IPS-20b (cell line): ENCODE measurements around the gene KRT9.
"Not testable (repeated sequence)": the region's sequence is repeated elsewhere in the genome, so short reads cannot be mapped to it uniquely, and the experiment has no call there.

Experiments
- H3K27ac ChIP-seq: one replicate; pipeline ENCODE4 v1.5.1; 2013; ENCODE audit warnings: low read length
- H3K27me3 ChIP-seq: 2 replicates; pipeline ENCODE4 v1.6.1; 2013; ENCODE audit warnings: mild to moderate bottlenecking, low read length, inconsistent platforms; ENCODE audit not compliant: insufficient read depth
- H3K36me3 ChIP-seq: 2 replicates; pipeline ENCODE4 v1.6.1; 2013; ENCODE audit warnings: low read depth, mild to moderate bottlenecking, inconsistent platforms, low read length, moderate library complexity; ENCODE audit not compliant: insufficient read depth
- H3K4me1 ChIP-seq: 2 replicates; pipeline ENCODE4 v1.6.1; 2013; ENCODE audit warnings: mild to moderate bottlenecking, control low read depth, inconsistent platforms, low read length, moderate library complexity; ENCODE audit not compliant: insufficient read depth
- H3K4me3 ChIP-seq: 2 replicates; pipeline ENCODE4 v1.5.1; 2013; ENCODE audit warnings: mild to moderate bottlenecking, low read length, inconsistent platforms
- H3K9ac ChIP-seq: 2 replicates; pipeline ENCODE4 v1.6.1; 2013; ENCODE audit warnings: low read depth, mild to moderate bottlenecking, inconsistent platforms, low read length, moderate library complexity
- H3K9me3 ChIP-seq: 2 replicates; pipeline ENCODE4 v1.6.1; 2013; ENCODE audit warnings: mild to moderate bottlenecking, low read depth, low read length, inconsistent platforms; ENCODE audit not compliant: insufficient read depth

Gene KRT9

DNA sequence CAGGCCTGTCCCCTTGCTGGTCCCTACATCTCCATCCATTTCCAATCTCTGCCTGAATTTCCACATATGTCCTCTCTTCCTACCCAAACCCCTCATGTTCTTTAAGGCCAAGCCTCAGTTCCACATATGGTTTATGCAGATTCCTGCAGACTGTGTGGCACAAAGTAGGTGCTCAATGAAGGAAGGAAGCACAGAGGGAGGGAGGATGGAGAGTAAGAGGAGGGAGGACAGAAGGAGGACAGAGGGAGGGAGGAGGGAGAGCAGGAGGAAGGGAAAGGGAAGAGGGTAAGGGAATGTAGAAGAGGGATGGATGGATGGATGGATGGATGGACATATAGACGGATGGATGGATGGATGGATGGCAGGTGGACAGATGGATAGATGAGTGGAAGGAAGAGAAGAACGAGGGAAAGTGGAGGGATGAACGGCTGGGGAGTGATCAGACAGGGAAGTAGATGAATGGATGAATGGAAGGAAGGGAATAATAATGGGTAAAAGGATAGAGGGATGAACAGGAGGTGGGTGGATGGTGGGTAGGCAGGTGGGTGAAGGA, 22.6 kb upstream of the KRT9 start:
- H3K27ac ChIP-seq, result no peak overlapping the region
- H3K4me3 ChIP-seq, result no peak overlapping the region
- no peaks in the 10 kb centered on the region for H3K4me1 ChIP-seq
- H3K27me3 ChIP-seq, result no peaks in the 10 kb centered on the region
- no peaks in the 10 kb centered on the region for H3K36me3 ChIP-seq
- no peak overlapping the region for H3K9ac ChIP-seq
- no peaks in the 10 kb centered on the region for H3K9me3 ChIP-seq

DNA sequence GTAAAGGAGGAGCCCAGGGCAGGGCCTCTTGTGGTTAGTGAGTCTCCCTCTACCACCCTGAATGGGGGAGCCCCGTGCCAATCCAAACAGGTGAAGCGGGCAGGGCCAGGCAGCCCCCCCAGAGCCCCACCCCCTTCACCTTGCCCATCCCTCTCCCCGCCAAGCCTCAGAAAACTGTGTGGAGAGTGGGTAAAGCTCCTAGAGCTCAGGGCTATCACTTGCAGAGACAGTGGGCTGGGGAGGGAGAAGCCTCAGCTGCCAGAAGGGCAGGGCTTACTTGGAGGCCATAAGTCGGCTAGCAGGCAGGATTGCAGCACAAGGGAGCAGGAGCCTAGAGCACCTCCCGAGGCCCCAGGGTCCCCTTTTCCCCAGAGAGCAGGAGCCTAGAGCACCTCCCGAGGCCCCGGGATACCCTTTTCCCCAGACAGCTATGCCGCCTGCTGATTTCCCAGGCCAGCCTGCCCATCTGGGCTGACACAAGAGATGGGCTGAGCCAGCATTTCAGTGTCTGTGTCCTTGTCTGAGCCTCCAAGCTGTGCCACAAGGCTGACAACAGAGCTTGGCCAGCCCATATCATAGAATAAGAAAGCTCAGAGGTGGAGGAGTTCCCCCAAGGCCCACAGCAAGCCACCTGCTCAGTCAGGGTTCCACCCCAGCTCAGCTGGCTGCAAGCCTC, 21.6 kb upstream of the KRT9 start:
- H3K9me3 ChIP-seq, result no peaks in the 10 kb centered on the region
- H3K4me3 ChIP-seq, result no peak overlapping the region
- H3K9ac ChIP-seq, result no peak overlapping the region
- no peaks in the 10 kb centered on the region for H3K36me3 ChIP-seq
- no peaks in the 10 kb centered on the region for H3K27me3 ChIP-seq
- no peak overlapping the region for H3K27ac ChIP-seq
- no peaks in the 10 kb centered on the region for H3K4me1 ChIP-seq

DNA sequence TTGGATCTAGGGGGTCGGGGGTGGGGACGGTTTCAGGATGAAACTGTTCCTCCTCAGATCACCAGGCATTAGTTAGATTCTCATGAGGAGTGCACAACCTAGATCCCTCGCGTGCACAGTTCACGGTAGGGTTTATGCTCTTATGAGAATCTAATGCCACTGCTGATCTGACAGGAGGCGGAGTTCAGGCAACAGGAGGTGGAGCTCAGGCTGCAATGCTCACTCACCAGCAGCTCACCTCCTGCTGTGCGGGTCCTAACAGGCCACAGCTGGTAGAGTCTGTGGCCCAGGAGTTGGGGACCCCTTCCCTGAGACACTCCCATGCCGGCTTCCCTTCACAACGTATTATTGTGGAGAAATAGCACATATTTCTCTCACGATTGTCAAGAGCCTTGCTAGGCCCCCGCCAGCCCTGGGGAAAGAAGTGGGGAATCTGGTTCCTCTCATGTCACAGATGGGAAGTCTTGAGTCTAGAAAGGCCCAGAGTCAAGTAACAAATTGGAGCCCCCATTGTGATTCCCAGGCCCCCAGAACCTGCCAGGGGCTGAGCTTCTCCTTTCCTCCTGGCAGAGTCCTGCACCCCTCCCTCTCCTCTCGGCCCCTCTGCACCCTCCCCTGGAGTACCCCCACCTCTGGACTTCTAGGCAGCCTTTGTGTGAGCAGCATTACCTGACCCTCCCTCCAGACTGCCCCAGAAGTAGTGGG, 20.9 kb upstream of the KRT9 start:
- Histone ChIP-seq H3K9me3 (no peaks in the 10 kb centered on the region), H3K27ac (no peak overlapping the region), H3K4me3 (no peak overlapping the region), H3K9ac (no peak overlapping the region), H3K27me3 (no peaks in the 10 kb centered on the region), H3K4me1 (no peaks in the 10 kb centered on the region), H3K36me3 (no peaks in the 10 kb centered on the region)

DNA sequence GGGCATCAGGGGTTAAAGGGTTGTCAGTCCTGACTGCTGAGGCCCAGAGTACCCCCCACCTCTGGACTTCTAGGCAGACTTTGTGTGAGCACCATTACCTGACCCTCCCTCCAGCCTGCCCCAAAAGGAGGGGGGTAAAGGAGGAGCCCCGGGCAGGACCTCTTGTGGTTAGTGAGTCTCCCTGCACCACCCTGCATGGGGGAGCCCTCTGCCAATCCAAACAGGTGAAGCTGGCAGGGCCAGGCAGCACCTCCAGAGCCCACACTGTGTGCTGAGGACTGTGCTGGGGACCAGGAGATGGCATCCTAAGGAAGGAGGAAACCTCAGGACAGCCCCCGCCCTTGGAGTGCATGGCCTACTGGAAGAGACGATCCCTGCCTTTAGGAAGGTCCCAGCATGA, 17.4 kb upstream of the KRT9 start:
- Histone ChIP-seq H3K9me3 (no peaks in the 10 kb centered on the region), H3K27me3 (no peaks in the 10 kb centered on the region), H3K4me1 (no peaks in the 10 kb centered on the region), H3K9ac (no peak overlapping the region), H3K27ac (no peak overlapping the region), H3K4me3 (no peak overlapping the region), H3K36me3 (no peaks in the 10 kb centered on the region)

DNA sequence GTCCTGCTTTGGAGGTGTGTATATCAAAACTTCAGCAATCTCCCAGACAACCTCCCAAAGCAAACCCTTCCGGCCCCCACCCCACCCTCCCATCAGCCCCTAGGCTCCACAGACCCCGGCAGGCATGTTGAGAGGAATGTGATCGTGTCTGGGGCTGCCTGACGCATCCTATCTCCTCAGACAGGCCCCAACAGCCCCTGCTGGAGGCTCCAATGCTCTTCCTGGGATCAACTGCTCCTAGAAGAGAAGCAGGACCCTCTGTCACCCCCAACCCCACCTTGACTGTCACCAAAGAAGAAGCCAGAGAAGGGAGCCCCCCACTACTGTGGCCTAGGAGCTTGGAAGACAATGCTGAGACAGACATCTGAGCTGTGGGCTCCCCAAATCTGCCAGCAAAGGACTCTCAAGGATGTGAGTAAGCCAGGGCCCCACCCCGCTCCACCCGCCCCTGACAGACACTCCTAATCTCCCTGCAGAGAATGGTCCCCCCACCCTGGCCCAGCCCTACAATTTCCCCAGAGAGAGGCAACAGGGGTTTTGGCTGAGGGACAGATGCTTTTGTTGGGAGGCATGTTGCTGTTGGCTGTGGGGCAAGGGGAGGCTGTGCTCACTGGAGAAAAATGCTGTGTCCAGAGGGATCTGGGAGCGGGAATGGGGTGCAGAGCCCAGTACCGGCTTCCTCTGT, 16.4 kb upstream of the KRT9 start:
- Histone ChIP-seq H3K36me3 (no peaks in the 10 kb centered on the region), H3K4me3 (no peak overlapping the region), H3K27ac (no peak overlapping the region), H3K27me3 (no peaks in the 10 kb centered on the region), H3K4me1 (no peaks in the 10 kb centered on the region), H3K9me3 (no peaks in the 10 kb centered on the region), H3K9ac (no peak overlapping the region)

DNA sequence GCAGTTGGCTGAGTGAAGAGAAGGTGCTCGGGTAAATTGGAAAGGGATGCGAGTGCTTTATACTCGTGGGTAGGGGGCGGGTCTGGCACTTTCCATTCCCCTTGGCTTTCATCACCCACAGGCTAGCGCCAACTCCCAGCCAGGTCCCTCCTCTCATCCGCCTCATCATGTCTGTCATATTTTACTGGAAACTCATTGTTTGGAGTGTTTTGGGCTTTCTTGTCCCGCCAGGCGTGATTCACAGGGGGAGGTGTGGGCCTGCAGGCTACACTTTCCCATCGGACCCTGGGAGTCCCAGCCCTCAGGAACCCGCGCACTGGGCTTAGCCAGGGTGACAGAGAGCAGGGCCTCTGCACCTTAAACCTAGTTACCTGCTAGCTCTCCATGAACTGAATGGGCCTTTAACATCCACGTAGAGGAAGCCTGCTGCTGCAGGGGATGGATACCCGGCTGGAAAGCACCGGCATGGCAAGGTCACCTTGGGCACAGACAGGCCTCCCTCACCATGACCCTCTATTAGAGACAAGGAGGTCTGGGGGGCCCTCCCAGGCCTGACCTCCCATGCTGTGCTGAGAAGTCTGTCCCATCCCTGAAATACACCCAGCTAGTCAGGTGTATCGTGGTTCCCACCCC, 15.1 kb upstream of the KRT9 start, which contains the start of gene KRT14:
TSS of gene KRT14 (minus strand) at position 33 of the 633 bp plus-strand sequence. CDS start 61 bp downstream, outside the sequence.
- Histone ChIP-seq H3K36me3 (no peaks in the 10 kb centered on the region), H3K4me3 (no peak within 1 kb of the TSS), H3K9me3 (no peaks in the 10 kb centered on the region), H3K27ac (no peak within 1 kb of the TSS), H3K9ac (no peak within 1 kb of the TSS), H3K27me3 (no peaks in the 10 kb centered on the region), H3K4me1 (no peaks in the 10 kb centered on the region)

DNA sequence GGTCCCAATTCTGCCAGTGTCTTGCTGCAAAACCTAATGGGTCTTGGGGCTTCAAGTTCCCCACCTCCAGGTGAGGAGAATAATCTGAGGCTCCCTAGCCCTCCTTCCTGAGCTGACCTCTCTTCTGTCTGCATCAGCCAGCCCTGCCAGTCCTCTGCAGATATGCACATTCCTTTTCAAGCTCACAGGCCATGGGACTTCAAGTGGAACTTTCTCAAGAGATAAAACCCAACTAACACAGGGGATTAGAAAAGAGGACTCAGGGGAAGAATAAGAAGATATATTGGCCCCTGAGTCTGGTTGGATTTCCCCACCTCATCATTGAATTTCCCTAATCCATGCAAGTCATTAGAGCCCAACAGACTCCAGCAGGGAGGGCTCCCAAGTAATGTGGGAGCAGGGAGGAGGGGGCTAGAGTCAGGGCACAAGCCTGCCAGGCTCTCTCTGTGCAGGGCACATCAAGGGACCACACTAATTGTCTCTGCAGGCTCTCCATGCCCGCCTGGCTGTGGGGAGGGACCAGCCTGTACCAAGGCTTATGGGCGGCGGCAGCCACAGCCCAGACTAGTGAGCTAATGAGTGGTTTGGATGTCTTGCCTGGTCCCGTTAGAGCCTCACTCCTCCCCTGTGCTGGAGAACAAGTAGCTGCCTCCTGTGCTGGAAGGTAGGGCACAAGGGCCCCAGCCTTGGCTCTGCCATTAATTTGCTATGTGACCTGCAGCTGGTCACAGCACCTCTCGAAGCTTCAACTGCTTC, 13.6 kb upstream of the KRT9 start:
- Histone ChIP-seq H3K4me3 (no peak overlapping the region), H3K9ac (no peak overlapping the region), H3K27ac (no peak overlapping the region), H3K9me3 (no peaks in the 10 kb centered on the region), H3K4me1 (no peaks in the 10 kb centered on the region), H3K27me3 (peaks cover 1% of the 10 kb centered on the region), H3K36me3 (no peaks in the 10 kb centered on the region)

DNA sequence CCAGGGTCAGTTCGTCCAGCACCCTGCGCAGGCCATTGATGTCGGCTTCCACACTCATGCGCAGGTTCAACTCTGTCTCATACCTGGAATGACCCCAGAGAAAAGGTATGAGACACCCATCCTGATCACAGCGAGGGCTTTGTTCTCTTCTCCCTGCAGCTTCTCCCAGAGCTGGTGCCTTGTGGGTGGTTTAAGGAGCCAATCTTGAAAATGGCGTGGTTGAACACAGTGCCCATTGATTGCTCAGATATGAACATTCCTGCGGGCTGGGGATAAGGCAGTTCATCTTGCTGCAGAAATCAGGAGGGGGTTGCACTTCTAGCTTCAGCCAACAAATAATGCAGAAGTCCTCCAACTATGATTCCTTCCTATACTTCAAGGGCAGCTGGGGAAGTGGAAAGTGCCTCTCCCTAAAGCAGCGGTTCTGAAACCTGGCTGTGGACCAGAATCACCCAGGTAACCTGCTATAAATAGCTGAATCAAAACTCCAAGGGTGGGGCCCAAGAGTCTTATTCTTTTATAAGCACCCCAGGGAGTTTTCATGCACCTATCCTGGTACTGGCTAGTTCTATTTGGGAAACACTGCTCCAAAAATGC, 12.6 kb upstream of the KRT9 start:
- not testable (repeated sequence) for H3K36me3 ChIP-seq, H3K9ac ChIP-seq, H3K27ac ChIP-seq, H3K4me1 ChIP-seq, H3K9me3 ChIP-seq, H3K4me3 ChIP-seq, H3K27me3 ChIP-seq

DNA sequence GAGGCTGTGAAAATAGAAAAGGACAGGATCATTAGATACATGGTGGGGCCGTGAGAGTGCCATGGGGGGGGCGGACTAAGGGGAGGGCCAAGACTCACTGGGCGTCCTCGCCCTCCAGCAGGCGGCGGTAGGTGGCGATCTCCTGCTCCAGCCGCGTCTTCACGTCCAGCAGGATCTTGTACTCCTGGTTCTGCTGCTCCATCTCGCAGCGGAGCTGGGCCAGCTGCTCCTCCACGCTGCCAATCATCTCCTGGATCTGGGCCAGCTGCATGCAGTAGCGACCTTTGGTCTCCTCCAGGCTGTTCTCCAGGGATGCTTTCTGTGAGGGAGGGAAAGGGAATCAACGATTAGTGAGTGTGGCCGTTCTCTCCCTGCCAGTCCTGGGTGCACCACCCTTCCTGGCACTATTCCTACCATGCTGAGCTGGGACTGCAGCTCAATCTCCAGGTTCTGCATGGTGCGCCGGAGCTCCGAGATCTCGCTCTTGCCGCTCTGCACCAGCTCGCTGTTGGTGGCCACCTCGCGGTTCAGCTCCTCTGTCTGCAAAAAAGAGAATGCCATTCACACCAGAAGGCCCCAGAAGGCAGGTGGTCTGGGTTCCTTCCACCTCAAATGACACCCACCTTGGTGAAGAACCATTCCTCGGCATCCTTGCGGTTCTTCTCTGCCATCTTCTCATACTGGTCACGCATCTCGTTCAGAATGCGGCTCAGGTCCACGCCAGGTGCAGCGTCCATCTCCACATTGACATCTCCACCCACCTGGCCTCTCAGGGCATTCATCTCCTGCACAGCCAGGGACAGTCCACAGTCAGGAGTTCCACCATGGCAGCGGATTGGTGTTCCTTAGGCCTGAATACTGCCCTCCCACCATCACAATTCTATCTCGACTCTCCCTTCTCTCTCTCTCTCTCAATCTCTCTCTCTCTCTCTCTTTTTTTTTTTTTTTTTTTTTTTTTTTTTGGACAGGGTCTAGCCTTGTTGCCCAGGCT, 11.6 kb upstream of the KRT9 start:
- H3K36me3 ChIP-seq, result no peaks in the 10 kb centered on the region
- no peak overlapping the region for H3K27ac ChIP-seq
- H3K4me1 ChIP-seq, result no peaks in the 10 kb centered on the region
- no peaks in the 10 kb centered on the region for H3K9me3 ChIP-seq
- peaks cover 8% of the 10 kb centered on the region for H3K27me3 ChIP-seq
- no peak overlapping the region for H3K9ac ChIP-seq
- no peak overlapping the region for H3K4me3 ChIP-seq
